Brain pericyte (primary cell): Measurements from ENCODE around the gene PAPLN.

ENCODE experiments used
- DNase-seq: peaks from one replicate; pipeline ENCODE4 v3.0.0-alpha.2; 2012; ENCODE audit warnings: low read depth, low spot score

PAPLN gene

GRCh38 chr14:73245480-73246325 lies 8.4 kb downstream of the PAPLN start:
- no peak for DNase-seq

- no peak for DNase-seq
These were observed 9.3 kb downstream of the PAPLN start for GRCh38 chr14:73246387-73247150.

GRCh38 chr14:73248108-73248868 lies 11.0 kb downstream of the PAPLN start:
- DNase-seq = no peak

- DNase-seq = no peak
These were observed 11.8 kb downstream of the PAPLN start for GRCh38 chr14:73249108-73249507.

DNA sequence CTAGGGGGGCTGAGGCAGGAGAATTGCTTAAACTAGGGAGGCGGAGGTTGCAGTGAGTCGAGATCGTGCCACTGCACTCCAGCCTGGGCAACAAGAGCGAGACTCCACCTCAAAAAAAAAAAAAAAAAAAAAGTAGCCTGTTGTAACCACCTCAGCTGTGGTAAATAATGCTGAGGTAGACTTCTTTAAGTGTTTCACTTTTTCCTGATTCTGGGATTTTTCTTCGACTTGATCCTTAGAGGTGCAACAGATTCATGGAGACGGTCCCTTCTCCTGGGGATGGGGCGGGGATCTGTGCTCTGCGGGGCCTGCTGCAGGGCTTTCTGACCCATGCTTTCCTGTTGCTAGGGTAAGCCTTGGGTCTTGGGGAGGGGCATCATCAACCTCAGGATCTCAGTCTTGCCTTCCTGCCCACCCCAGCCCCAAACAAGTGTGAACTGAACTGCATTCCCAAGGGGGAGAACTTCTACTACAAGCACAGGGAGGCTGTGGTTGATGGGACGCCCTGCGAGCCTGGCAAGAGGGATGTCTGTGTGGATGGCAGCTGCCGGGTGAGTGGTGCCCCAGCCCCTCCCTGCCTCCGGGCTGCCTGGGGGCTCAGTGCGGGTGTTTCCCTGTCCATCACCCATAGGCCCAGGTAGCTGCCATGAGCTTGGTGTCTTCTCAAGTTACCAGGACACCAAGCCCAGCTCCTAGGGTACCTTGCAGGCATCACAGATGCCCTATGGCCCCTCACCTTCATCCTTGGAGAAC lies 12.4 kb downstream of the PAPLN start:
- DNase-seq = no peak

DNA sequence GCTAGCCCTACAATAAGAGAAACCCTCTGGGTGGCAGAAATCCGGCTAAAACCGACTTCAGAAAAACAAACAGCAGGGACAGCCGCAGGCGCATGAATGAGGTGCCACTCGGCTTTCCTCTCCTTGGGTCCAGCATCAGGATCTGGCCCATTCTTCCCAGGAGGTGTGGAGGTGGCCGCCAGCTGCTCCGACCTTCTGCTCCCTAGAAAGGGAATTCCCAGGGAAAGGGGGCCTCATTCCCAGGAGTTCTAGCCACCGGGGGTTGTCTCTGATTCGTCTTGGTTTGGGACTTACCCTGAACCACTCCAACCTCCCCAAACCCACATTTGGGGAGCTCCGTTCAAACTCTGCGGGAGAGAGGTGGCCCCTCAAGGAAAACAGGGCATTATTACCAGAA lies 13.0 kb downstream of the PAPLN start:
- no peak for DNase-seq

GRCh38 chr14:73250781-73251500 lies 13.6 kb downstream of the PAPLN start:
- no peak for DNase-seq

DNA sequence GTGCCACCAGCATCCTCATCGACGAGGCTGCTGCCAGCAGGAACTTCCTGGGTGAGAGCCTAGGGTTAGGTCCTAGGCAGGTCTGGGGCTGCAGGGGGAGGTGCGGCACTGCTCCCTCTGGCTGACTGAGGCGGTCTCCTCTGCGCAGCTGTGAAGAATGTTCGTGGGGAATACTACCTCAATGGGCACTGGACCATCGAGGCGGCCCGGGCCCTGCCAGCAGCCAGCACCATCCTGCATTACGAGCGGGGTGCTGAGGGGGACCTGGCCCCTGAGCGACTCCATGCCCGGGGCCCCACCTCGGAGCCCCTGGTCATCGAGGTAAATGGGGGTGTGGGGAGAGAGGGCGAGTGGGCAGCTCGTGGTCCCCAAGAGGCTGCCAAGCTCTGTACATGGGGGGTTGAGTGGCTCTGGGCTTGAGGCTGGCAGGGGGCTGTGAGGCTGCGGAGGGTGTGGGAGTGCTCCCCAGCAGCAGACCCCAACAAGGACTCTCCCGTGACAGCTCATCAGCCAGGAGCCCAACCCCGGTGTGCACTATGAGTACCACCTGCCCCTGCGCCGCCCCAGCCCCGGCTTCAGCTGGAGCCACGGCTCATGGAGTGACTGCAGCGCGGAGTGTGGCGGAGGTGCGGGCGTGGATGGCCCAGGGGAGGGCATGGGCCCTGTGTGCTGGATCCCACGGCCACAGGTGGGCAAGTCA lies 14.4 kb downstream of the PAPLN start:
- no peak for DNase-seq

DNA sequence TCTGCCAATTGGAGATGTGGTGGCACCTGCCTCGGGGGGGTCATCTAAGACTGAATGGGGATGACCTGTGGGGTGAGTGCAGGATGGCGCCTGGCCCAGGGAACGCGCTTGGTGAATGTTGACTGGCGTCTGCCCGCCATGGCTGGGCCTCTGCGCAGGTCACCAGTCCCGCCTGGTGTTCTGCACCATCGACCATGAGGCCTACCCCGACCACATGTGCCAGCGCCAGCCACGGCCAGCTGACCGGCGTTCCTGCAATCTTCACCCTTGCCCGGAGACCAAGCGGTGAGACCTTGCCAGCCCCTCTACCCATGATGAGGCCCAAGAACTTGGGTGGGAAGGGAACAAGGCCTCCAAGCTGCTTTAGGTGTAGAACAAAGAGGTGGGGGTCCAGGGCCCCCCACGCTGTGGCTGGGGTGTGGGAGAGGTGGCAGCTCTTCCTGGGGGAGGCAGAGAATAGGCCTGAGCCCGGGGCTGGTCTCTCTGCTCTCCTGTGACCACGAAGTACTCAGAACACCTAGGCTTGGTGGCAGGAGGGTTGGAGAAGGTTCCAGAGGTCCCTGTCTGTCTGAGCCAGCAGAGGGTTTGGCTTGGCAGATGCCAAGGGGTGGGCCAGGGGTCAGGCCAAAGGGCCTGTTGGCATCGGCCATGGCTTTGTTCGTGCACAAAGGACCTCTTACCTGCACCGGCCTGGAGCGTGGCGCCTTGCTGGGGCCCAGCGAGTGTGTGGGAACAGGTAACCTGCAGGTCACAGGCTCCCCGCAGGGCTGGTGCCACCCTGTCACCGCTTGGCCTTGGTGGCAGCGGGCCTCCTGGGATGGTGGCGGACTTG lies 15.4 kb downstream of the PAPLN start:
- no peak for DNase-seq

- no peak for DNase-seq
These were observed 16.0 kb downstream of the PAPLN start for GRCh38 chr14:73253323-73253610.

DNA sequence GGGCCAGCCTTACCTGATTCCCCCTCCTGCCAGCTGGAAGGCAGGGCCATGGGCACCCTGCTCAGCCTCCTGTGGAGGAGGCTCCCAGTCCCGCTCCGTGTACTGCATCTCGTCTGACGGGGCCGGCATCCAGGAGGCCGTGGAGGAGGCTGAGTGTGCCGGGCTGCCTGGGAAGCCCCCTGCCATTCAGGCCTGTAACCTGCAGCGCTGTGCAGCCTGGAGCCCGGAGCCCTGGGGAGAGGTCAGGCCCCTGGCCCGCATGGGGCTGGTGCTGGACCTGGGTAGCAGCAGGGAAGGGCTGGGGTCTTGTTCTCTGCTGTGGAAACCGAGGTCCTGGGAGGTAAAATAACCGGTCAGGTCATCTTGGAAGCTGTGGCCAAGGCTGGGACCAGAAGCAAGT lies 16.4 kb downstream of the PAPLN start:
- no peak for DNase-seq

DNA sequence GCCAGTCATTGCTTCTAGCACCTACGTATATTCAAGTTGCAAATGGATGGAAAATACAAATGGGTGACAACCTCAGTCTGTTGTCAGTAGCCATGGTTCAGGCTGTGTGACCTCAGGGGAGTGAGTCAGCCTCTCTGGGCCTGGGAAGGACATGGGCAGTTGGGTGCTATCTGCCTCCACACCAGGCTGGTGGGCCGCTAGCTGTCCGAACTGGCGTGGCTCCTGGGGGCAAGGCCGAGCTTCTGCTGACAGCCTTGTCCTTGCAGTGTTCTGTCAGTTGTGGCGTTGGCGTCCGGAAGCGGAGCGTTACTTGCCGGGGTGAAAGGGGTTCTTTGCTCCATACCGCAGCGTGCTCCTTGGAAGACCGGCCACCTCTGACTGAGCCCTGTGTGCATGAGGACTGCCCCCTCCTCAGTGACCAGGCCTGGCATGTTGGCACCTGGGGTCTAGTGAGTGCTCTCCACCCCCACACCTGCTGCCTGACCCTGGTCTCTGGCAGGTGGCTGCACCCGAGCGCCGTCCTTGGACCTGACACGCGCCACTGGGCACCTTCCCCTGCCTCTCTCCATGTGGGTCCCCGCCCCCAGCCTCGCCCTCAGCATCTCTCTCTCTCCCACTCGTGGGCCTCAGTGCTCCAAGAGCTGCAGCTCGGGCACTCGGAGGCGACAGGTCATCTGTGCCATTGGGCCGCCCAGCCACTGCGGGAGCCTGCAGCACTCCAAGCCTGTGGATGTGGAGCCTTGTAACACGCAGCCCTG lies 17.1 kb downstream of the PAPLN start:
- no peak for DNase-seq

- no peak for DNase-seq
These were observed 17.7 kb downstream of the PAPLN start for GRCh38 chr14:73255005-73255400.

DNA sequence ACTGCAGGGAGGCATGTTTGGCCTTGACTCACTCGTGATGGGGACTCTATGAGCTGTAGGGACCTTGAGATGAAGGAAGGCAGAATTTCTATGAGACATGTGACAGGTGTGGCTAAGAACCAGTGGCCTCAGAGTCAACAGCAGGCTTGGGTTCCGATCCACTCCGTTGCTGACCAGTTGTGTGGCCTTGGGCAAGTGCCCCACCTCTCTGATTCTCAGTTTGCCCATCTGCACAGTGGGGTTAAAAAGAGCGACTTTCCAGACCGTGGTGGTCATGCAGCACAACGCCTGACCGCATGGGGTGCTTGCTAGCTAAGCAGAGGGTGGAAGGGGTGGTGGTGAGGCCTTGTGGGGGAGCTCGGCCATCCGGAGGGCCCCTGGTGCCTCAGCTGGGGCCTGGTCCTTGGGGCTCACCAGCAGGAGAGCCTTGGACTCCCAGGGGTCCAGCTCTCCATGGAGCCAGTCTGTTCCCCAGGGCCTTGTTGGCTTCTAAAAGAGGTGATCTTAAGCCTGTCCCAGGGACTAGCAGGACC lies 18.5 kb downstream of the PAPLN start:
- DNase-seq = no peak

GRCh38 chr14:73258076-73258475 lies 20.8 kb downstream of the PAPLN start:
- DNase-seq = no peak

GRCh38 chr14:73258845-73259611 lies 21.7 kb downstream of the PAPLN start:
- no peak for DNase-seq

DNA sequence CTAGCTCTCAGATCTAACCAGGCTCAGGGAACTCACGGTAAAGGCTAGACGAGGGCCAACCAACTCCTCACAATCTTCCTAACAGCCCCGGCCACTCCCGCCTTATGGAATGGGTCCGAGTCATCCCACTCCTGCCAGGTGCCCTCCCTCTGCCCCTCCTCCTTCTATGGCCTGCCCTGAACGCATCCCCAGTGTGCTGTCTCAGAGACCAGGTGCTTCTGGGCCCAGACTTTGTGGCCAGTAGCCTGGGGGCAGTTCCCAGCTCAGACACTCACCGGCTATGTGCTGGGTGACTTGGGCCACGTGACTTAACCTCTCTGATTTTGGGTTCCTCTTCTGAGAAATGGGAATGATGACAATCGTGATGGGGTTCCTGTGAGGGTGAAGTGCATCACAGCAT lies 22.5 kb downstream of the PAPLN start:
- DNase-seq = no peak

- DNase-seq = no peak
These were observed 23.3 kb downstream of the PAPLN start for GRCh38 chr14:73260574-73260973.
